GM19240 (cell line): ENCODE measurements around the gene SFT2D3.

Experiments used
- DNase-seq: peaks from one replicate; pipeline ENCODE4 v3.0.0; 2011; ENCODE audit warnings: low spot score; ENCODE audit not compliant: insufficient read length

Gene SFT2D3

DNA sequence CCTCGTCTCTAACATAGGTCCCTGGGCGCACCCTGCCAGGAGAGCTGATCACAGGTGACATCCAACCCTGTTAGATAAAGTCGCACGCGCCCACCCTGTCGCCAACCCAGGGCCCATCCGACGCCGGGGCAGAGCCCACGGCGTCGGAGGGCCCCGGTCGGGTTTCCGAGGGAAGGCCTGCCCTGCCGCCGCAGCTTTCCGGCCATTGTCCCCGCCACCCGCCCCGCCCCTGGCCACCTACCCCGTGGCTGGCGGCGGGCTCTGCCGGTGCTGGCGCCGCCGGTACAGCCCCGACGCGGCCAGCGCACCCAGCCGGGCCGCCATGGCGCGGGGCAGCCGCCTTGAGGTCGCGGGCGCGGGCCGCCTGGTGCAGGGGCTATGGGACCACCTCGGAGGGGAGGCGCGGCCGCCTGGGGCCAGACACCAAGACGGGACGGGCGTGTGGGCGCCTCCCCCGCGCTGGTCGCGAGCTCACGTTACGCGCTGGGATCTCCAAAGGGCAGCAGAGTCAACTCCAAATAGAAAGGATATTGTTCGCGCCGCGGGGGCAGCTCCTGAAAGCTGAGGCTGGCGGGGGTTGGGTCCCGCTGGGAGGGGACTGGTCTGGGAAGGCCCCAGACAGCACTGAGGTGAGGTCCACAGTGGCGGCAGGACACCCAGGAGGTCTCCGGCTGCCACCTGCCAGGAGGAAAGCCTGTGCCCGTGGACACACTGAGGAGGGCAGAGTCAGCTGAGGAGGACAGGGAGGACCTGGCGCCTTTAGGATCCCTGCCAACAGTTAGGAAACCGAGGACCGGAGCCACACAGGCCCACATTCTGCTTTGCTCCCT, 37.0 kb upstream of the SFT2D3 start:
- DNase-seq = no peak

- no peak for DNase-seq
Observed at GRCh38 chr2:127664895-127665225, 36.4 kb upstream of the SFT2D3 start.

GRCh38 chr2:127665267-127665893, 35.9 kb upstream of the SFT2D3 start:
- no peak for DNase-seq

- no peak for DNase-seq
Observed at GRCh38 chr2:127669056-127669455, 32.2 kb upstream of the SFT2D3 start.

DNA sequence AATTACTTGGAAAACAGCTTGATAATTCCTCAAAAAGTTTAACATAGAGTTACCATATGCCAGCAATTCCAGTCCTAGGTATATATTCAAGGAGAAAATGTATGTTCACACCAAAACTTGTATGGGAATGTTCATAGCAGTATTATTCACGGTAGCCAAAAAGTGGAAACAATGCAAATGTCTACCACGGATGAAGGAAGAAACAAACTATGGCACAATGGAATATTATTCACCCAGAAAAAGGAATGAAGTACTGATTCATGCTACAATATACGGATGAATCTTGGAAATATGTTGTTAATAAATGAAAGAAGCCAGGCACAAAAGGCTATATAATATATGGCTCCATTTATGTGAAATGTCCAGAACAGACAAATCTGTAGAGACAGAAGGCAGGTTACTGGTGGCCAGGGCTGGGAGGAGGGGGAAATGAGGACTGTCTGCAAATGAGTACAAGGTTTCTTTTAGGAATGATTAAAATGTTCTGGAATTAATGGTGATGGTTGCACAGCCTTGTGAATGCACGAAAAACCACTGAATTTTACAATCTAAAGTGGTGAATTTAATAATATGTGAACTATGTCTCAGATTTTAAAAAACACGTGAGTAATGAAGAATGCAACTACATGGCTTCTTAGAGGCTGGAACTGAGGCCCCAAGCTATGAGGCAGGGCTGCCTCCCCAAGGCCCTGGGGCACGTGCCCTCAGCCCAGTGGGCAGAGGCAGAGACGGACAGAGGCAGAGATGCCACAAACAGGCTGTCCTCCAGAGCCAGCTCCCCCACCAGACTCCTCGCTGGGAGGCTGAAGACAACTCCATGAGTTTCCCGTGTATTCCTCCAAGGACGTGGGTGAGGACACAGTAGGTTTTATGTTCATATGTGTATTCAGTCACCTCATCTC, 31.0 kb upstream of the SFT2D3 start:
- no peak for DNase-seq

GRCh38 chr2:127670957-127671290, 30.4 kb upstream of the SFT2D3 start:
- no peak for DNase-seq

DNA sequence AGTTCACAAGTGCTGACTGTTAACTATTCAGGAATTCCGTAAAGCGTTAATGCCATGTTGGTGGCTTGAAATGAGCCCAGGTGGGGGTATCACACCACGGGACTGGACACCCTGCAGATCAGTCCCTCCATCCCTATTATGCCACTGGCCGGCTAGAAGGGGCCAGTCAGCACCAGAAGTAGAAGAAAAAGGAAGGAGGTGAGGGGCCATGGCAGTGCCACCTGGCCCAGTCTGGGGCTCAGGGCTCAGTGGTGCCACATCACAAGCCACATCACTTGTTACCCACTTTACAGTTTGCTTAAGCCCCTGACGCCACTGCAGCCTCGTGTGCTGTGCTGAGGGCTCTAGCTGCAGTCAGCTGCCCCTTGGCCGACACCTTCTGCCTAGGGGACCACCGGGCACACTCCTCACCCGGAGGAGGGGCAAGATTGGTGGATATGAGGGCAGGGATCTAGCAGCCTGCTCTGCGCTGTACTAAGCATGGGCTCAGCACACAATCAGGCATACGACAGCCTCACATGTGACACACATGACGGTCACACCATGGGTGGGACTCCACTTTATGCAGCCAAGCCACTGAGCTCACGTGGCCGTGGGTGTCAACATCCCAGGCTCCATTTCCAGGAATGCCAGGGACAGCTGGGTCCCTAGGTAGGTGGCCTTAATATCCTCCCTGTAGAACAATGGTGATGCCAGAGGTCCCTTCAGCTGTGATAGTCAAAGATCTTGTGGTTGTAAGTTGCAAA, 29.6 kb upstream of the SFT2D3 start:
- no peak for DNase-seq

- no peak for DNase-seq
Observed at GRCh38 chr2:127672341-127673224, 28.7 kb upstream of the SFT2D3 start.

- DNase-seq = no peak
Observed at GRCh38 chr2:127673291-127674069, 27.8 kb upstream of the SFT2D3 start.

DNA sequence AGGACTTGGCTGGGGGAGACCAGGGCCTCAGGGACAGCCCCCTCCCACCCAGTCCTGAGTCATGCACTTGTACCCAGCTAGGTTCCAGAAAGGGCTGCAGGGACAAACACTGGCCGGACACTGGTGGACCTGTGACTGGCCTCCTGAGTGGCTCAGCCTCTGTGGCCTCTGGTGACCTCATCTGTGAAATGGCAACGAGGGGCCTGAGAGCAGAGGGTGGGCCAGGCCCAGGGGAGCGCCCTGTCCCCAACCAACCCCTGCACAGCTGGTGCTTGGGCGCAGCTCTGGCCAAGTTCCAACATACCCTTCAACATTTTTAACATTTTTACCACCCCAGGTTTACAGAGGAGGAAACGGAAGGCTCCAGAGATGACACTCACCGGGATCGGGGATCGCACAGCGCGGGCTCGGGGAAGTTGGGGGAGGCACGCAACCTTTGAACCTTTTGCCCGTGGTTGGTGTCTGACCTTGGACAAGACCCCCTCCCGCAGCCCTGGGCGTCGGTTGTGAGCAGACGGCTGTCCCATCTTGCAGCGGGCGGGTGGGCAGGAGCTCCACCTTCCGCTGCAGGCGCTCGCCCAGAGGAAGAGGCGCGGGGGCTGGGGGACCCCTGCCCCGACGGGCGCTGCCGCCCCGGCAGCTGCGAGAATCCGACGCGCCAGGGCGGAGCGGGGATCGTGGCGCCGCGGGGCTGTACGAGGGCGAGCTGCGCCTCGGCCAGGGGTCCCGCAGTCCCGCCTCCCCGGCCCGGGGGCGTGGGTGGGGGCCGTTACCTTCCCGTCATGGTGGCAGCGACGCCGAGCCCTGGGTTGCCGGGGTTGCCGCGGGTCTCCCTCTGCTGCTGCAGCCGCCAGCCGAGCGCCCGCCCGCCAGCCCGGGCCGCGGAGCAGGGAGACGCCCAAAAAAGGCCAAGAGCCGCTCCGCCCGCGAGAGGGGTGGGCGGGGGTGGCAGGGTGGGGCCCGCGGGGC, 26.8 kb upstream of the SFT2D3 start:
- no peak for DNase-seq

DNA sequence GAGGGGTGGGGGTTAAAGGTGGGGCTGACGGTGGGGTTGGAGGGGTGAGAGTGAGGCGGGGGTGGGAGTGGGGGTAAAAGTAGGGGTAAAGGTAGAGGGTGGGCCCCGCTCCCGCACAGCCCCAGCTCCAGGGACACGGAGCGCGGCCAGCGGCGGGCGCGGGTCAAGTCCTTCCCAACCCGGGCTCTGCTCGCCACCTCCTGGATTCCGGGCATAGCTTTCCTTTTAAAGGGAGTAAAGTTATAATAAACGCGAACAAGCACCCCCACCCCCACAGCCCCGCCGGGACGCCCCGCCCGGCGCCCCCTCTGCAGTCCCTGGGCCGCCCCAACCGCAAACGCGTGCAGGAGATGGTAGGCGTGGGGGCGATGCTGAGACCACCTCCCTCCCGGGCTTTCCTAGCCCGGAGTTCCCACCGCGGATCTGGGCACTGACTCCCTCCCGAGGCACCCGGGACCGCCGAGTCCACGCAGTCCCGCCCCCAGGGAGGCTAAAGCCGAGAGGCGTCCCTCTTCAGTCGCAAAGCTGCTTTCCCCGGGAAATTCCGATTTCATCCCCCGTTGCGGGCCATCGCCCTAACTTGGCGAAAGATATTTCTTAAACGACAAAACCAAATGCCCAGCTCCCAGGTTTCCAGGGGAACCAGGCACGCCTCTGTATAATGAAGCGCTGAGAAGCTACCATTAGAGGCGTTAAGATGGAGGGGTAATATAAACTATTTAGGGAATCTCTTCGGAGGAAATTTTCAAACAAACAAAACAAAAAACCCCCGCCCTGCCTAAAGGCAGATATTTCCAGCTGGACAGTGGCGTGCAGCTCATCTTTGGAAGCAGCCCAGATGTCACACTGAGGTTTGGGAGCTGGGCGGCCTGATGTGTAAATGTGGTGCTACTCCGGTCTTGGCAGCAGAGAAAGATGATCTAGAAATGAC, 25.7 kb upstream of the SFT2D3 start, which contains the start of gene LIMS2:
Gene LIMS2, minus strand, starts transcription at position 200 of the 931 bp plus-strand sequence. CDS start 506 bp downstream, outside the sequence.
- DNase-seq = no peak

DNA sequence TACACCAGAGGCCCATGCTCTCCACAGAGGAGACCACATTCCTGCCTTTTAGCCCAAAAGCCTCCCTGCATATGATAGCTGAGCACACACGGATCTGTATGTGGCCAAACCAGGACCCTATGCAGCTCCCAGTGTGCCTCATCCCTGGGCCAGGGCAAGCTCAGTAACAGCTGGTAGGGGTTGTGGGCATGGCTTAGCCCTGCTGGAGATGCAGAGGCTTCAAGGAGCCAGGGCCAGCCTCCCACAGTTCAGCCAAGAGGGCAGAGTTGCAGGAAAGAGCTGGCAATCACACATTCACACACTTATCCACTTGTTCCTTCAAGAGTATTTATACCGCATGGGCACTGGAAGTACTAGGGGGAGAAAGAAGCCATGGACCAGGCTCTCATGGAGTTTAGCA, 24.4 kb upstream of the SFT2D3 start:
- no peak for DNase-seq

GRCh38 chr2:127678531-127678930, 22.8 kb upstream of the SFT2D3 start:
- no peak for DNase-seq

- DNase-seq = no peak
Observed at GRCh38 chr2:127678991-127679390, 22.3 kb upstream of the SFT2D3 start.

- DNase-seq = no peak
Observed at GRCh38 chr2:127679680-127680361, 21.5 kb upstream of the SFT2D3 start.

- DNase-seq = no peak
Observed at GRCh38 chr2:127680706-127681287, 20.5 kb upstream of the SFT2D3 start.
